SJSA1 (cell line): ENCODE results near the gene RLBP1. TPM values are rescaled to one million over a fixed set of nuclear protein-coding genes. Genes with fewer than 3 reads are reported as not detected.

ENCODE experiments used
- DNase-seq, 2 experiments: peaks; one replicate each; pipeline ENCODE4 v3.0.0-alpha.2; 2015 to 2020; ENCODE audit warnings: low spot score in 2 of 2, low read depth in 1 of 2
- H3K27ac ChIP-seq: fragments of 250-450 bp; sonication (Bioruptor Pico); 2 replicates; pipeline ENCODE4 v1.5.1; 2020; ENCODE audit warnings: mild to moderate bottlenecking, moderate library complexity
- H3K27me3 ChIP-seq: fragments of 250-450 bp; sonication (Bioruptor Pico); replicated peaks from 2 replicates; pipeline ENCODE4 v1.5.1; 2020; ENCODE audit warnings: mild to moderate bottlenecking, moderate library complexity
- H3K36me3 ChIP-seq: fragments of 250-450 bp; sonication (Bioruptor Pico); 2 replicates; pipeline ENCODE4 v1.5.1; 2020; ENCODE audit warnings: mild to moderate bottlenecking
- H3K4me1 ChIP-seq: fragments of 250-450 bp; sonication (Bioruptor Pico); replicated peaks from 2 replicates; pipeline ENCODE4 v1.6.1; 2021; ENCODE audit warnings: mild to moderate bottlenecking
- H3K4me3 ChIP-seq: fragments of 250-450 bp; sonication (Bioruptor Pico); 2 replicates; pipeline ENCODE4 v1.5.1; 2020; ENCODE audit warnings: mild to moderate bottlenecking
- H3K9me3 ChIP-seq: fragments of 250-450 bp; sonication (Bioruptor Pico); replicated peaks from 2 replicates; pipeline ENCODE4 v1.5.1; 2020; ENCODE audit warnings: mild to moderate bottlenecking
- total RNA-seq: library from RNA; depleted of rRNA; stranded (reverse); fragments of >200 nt; shearing (Covaris generic); gene quantifications from 2 replicates; pipeline ENCODE4 v1.2.3, GENCODE V29; 2014; rRNA removed

Gene RLBP1
- total RNA-seq, 1 experiment from 2014 or later: not detected

GRCh38 chr15:89165677-89166076, 55.7 kb downstream of the RLBP1 start:
- Histone ChIP-seq H3K27me3 (no peaks in the 10 kb centered on the region), H3K9me3 (no peaks in the 10 kb centered on the region), H3K36me3 (peaks cover 7% of the 10 kb centered on the region; the same call in 1 of the 2 replicates), H3K27ac (peak overlapping the region; percentile 13), H3K4me1 (peaks cover 41% of the 10 kb centered on the region), H3K4me3 (no peak overlapping the region)
- DNase-seq: peak in 1 of 2 experiments; percentile 32

GRCh38 chr15:89164712-89165211, 56.6 kb downstream of the RLBP1 start:
- no peaks in the 10 kb centered on the region for H3K9me3 ChIP-seq
- H3K27me3 ChIP-seq: no peaks in the 10 kb centered on the region
- H3K4me3 ChIP-seq: no peak overlapping the region
- no peak overlapping the region for H3K27ac ChIP-seq
- peaks cover 12% of the 10 kb centered on the region; the same call in 1 of the 2 replicates for H3K36me3 ChIP-seq
- no peak for DNase-seq
- peaks cover 41% of the 10 kb centered on the region for H3K4me1 ChIP-seq

GRCh38 chr15:89163271-89164055, 57.9 kb downstream of the RLBP1 start:
- Histone ChIP-seq H3K36me3 (peaks cover 5% of the 10 kb centered on the region; the same call in 1 of the 2 replicates), H3K27ac (no peak overlapping the region), H3K27me3 (no peaks in the 10 kb centered on the region), H3K9me3 (no peaks in the 10 kb centered on the region), H3K4me3 (no peak overlapping the region), H3K4me1 (peaks cover 38% of the 10 kb centered on the region)
- DNase-seq: no peak

- H3K9me3 ChIP-seq: no peaks in the 10 kb centered on the region
These were observed 59.7 kb downstream of the RLBP1 start for GRCh38 chr15:89161666-89162065.

More at GRCh38 chr15:89161666-89162065, 59.7 kb downstream of the RLBP1 start:
- Histone ChIP-seq H3K4me1 (peaks cover 20% of the 10 kb centered on the region), H3K36me3 (peaks cover 11% of the 10 kb centered on the region), H3K4me3 (no peak overlapping the region), H3K27ac (no peak overlapping the region), H3K27me3 (no peaks in the 10 kb centered on the region)
- no peak for DNase-seq

Other genes with a start within 250 kb of the RLBP1 start
- gene ABHD2, start 133.1 kb downstream of the RLBP1 start, total RNA-seq: 20.9 and 32.6 TPM in 2 replicates
- 104 and 138 TPM in 2 replicates for gene FANCI, start 22.4 kb upstream of the RLBP1 start, total RNA-seq
- gene POLG, start 113.2 kb upstream of the RLBP1 start, total RNA-seq: 54.9 and 71.0 TPM in 2 replicates